ENCODE results near the gene ABCC11. TPM values are rescaled to one million over a fixed set of nuclear protein-coding genes. Genes with fewer than 3 reads are reported as not detected.
"Not testable (repeated sequence)": the region's sequence is repeated elsewhere in the genome, so short reads cannot be mapped to it uniquely, and the experiment has no call there.

ABCC11 gene
- total and polyA plus RNA-seq, 2 of the 13 experiments (the other 11 are each of a cell fraction or from before 2014, with no cell fraction given), result 1.0 to 1.4 TPM

DNA sequence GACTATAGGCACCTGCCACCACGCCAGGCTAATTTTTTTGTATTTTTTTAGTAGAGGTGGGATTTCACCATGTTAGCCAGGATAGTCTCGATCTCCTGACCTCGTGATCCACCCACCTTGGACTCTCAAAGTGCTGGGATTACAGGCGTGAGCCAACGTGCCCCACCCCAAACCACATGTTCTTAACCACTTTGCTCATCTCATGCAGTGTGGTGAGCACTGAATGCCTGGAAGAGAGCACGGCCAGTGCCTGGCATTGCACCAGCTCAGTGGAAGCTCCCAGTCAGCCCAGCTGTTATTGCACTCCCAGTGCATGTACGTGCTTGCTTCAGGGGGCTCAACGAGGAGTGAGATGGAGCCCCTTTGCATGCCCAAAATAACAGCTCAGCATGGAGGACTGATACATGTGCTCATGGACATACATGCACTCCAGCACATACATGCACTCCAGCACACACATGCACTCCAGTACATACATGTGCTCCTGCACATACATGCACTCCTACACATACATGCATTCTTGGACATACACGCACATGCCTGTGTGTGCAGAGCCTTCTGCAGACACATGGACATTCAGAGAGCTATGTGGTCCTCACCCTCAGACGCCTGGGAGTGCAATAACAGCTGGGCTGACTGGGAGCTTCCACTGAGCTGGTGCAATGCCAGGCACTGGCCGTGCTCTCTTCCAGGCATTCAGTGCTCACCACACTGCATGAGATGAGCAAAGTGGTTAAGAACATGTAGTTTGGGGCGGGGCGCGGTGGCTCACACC lies 65.4 kb downstream of the ABCC11 start:
- ATAC-seq; H2AFZ ChIP-seq (ENCODE audit: low read length); CTCF ChIA-PET (ENCODE audit: low intra/inter-chr PET ratio, low total read pairs); H3K27ac ChIP-seq (ENCODE audit: extremely low read length, insufficient read depth, low read length); in situ Hi-C loops (cut with HindIII; ENCODE audit: extremely low pct_ligation_motif_present, low pct_unique_long_range_greater_than_20kb); H3K79me2 ChIP-seq (ENCODE audit: insufficient read depth, low read length); H3K9ac ChIP-seq (ENCODE audit: insufficient read depth, low read depth, low read length); FAIRE-seq; H3K4me2 ChIP-seq (ENCODE audit: low read depth, low read length); DNase-seq (ENCODE audit: low spot score); BruUV-seq (replicated peaks); H3K36me3 ChIP-seq (replicated peaks in 1 of 2; ENCODE audit: control insufficient read depth in 1 of 2, insufficient read depth in 2 of 2, low read length in 2 of 2); H3K9me3 ChIP-seq (ENCODE audit: low read length); H3K4me3 ChIP-seq (replicated peaks in 1 of 3; ENCODE audit: insufficient read depth in 1 of 3, low read depth in 2 of 3, low read length in 3 of 3); H4K20me1 ChIP-seq (ENCODE audit: insufficient read depth, low read length); H3K27me3 ChIP-seq (ENCODE audit: control insufficient read depth in 1 of 2, insufficient read depth in 2 of 2, low read length in 2 of 2); intact Hi-C loops (cut with micrococcal nuclease; ENCODE audit: unreplicated experiment): not testable (repeated sequence)
- POLR2A ChIA-PET, result interaction anchor here (1.1 kb wide), 1 partner anchor 8 kb away, joined by 3 read pairs; no protein-coding TSS in a partner anchor
- H3K4me1 ChIP-seq (ENCODE audit: insufficient read depth, low read length), result peaks cover 50% of the 10 kb centered on the region
- whole genome bisulfite sequencing (ENCODE audit: low lambda C conversion rate), result 73% methylated on average over 13 of the region's 14 CpGs
- TF ChIP-seq NRL (CRISPR knock-in tag; IDR thresholded peaks at IDR 0.05; ENCODE audit: borderline replicate concordance), result 0 out of 2 replicates have a peak, but pooled peaks have one; percentile 33
- TF ChIP-seq, protein P1, sequence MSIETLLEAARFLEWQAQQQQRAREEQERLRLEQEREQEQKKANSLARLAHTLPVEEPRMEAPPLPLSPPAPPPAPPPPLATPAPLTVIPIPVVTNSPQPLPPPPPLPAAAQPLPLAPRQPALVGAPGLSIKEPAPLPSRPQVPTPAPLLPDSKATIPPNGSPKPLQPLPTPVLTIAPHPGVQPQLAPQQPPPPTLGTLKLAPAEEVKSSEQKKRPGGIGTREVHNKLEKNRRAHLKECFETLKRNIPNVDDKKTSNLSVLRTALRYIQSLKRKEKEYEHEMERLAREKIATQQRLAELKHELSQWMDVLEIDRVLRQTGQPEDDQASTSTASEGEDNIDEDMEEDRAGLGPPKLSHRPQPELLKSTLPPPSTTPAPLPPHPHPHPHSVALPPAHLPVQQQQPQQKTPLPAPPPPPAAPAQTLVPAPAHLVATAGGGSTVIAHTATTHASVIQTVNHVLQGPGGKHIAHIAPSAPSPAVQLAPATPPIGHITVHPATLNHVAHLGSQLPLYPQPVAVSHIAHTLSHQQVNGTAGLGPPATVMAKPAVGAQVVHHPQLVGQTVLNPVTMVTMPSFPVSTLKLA (IDR thresholded peaks at IDR 0.05), result peak; percentile 95
- 0 out of 2 replicates have a peak, but pooled peaks have one; percentile 21 for TF ChIP-seq SP4 (CRISPR knock-in tag; IDR thresholded peaks at IDR 0.05)
- TF ChIP-seq ARID4A (CRISPR knock-in tag; IDR thresholded peaks at IDR 0.05; ENCODE audit: borderline replicate concordance), result 0 out of 2 replicates have a peak, but pooled peaks have one; percentile 7
- 0 out of 2 replicates have a peak, but pooled peaks have one; percentile 49 for TF ChIP-seq ZNF225 (CRISPR knock-in tag; IDR thresholded peaks at IDR 0.05)

All from HepG2 (cell line).